Measurements from ENCODE around the gene TMEM72. TPM values are rescaled to one million over a fixed set of nuclear protein-coding genes. Genes with fewer than 3 reads are reported as not detected.

TMEM72 gene
- total RNA-seq, 3 donors from 2014 or later (not counting 1 experiment from before 2014, with no cell fraction given) = not detected

DNA sequence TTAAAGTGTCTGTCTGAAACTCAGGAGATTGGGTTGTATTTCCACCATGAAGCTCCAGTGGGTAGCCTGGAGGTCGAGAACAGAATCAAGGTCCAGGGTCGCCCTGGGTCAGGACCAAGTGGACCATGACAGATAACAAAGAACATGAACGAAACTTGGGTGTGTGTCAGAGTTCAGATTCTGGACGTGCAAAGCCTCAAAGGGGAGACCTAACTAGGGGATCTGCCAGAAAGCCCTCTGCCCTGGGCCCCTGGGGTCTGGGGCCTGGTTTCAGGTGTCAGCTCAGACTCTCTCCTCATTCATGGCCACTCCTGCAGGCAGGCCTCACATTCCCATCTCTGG lies 50.1 kb downstream of the TMEM72 start:
- H3K4me1 ChIP-seq (ENCODE audit: control insufficient read depth, insufficient read depth, low read length) = peaks cover 71% of the 10 kb centered on the region
- DNase-seq (no peak), ATAC-seq (no peak)
- H3K27ac ChIP-seq (ENCODE audit: low read length) = peak overlapping the region; percentile 53
- intact Hi-C loops (cut with micrococcal nuclease) = no loop called here
- no peaks in the 10 kb centered on the region for H3K9me3 ChIP-seq (ENCODE audit: control insufficient read depth, insufficient read depth, low read length)
- peaks cover 65 to 87% of the 10 kb centered on the region in 2 donors for H3K4me1 Mint-ChIP-seq
- 65% methylated on average over 4 of the region's 4 CpGs for WGBS (ENCODE audit: insufficient coverage)
- no peaks in the 10 kb centered on the region for H3K27me3 ChIP-seq (ENCODE audit: control insufficient read depth, insufficient read depth, low read length)
- no peaks in the 10 kb centered on the region for H3K36me3 Mint-ChIP-seq
- no peaks in the 10 kb centered on the region for H3K27me3 Mint-ChIP-seq (ENCODE audit: low read depth in 2 of 2)
- TF ChIP-seq CTCF (IDR thresholded peaks at IDR 0.05) = no peak
- peak overlapping the region; percentile 72 for H3K4me3 ChIP-seq (ENCODE audit: low read length)
- peak overlapping the region; percentile 71 to 76 for H3K27ac Mint-ChIP-seq
- peak overlapping the region; percentile 95 for H3K4me3 Mint-ChIP-seq
- H3K36me3 ChIP-seq (ENCODE audit: control insufficient read depth, insufficient read depth, low read length) = peaks cover 1% of the 10 kb centered on the region
- H3K9me3 Mint-ChIP-seq = no peaks in the 10 kb centered on the region

GRCh38 chr10:44961931-44962750 lies 51.0 kb downstream of the TMEM72 start:
- Mint-ChIP-seq H3K36me3 (no peaks in the 10 kb centered on the region), H3K9me3 (no peaks in the 10 kb centered on the region), H3K4me3 (peak overlapping the region; percentile 72), H3K4me1 (peaks cover 66 to 87% of the 10 kb centered on the region in 2 donors), H3K27ac (peak overlapping the region; percentile 71 to 76), H3K27me3 (ENCODE audit: low read depth in 2 of 2) (no peaks in the 10 kb centered on the region)
- H3K36me3 ChIP-seq (ENCODE audit: control insufficient read depth, insufficient read depth, low read length) = no peaks in the 10 kb centered on the region
- DNase-seq (no peak), ATAC-seq (no peak)
- intact Hi-C loops (cut with micrococcal nuclease) = no loop called here
- no peak overlapping the region for H3K4me3 ChIP-seq (ENCODE audit: low read length)
- WGBS (ENCODE audit: insufficient coverage) = 81% methylated on average over 11 of the region's 11 CpGs
- TF ChIP-seq CTCF (IDR thresholded peaks at IDR 0.05) = no peak
- no peaks in the 10 kb centered on the region for H3K9me3 ChIP-seq (ENCODE audit: control insufficient read depth, insufficient read depth, low read length)
- H3K27ac ChIP-seq (ENCODE audit: low read length) = peak overlapping the region; percentile 53
- H3K27me3 ChIP-seq (ENCODE audit: control insufficient read depth, insufficient read depth, low read length) = no peaks in the 10 kb centered on the region
- H3K4me1 ChIP-seq (ENCODE audit: control insufficient read depth, insufficient read depth, low read length) = peaks cover 80% of the 10 kb centered on the region

- no peak for ATAC-seq
These were observed 52.0 kb downstream of the TMEM72 start for GRCh38 chr10:44962870-44963738.

More at GRCh38 chr10:44962870-44963738, 52.0 kb downstream of the TMEM72 start:
- Histone ChIP-seq H3K4me1 (ENCODE audit: control insufficient read depth, insufficient read depth, low read length) (peaks cover 83% of the 10 kb centered on the region), H3K4me3 (ENCODE audit: low read length) (no peak overlapping the region), H3K36me3 (ENCODE audit: control insufficient read depth, insufficient read depth, low read length) (no peaks in the 10 kb centered on the region), H3K27ac (ENCODE audit: low read length) (peak overlapping the region; percentile 11), H3K27me3 (ENCODE audit: control insufficient read depth, insufficient read depth, low read length) (no peaks in the 10 kb centered on the region), H3K9me3 (ENCODE audit: control insufficient read depth, insufficient read depth, low read length) (no peaks in the 10 kb centered on the region)
- H3K4me1 Mint-ChIP-seq = peaks cover 76 to 87% of the 10 kb centered on the region in 2 donors
- H3K36me3 Mint-ChIP-seq = no peaks in the 10 kb centered on the region
- peak overlapping the region; percentile 58 to 76 for H3K27ac Mint-ChIP-seq
- H3K9me3 Mint-ChIP-seq = no peaks in the 10 kb centered on the region
- no peak for DNase-seq
- H3K27me3 Mint-ChIP-seq (ENCODE audit: low read depth in 2 of 2) = no peaks in the 10 kb centered on the region
- 64% methylated on average over 19 of the region's 19 CpGs for WGBS (ENCODE audit: insufficient coverage)
- TF ChIP-seq CTCF (IDR thresholded peaks at IDR 0.05) = no peak
- intact Hi-C loops (cut with micrococcal nuclease) = no loop called here
- peak overlapping the region; percentile 72 for H3K4me3 Mint-ChIP-seq
